Astrocyte of the spinal cord (primary cell): ENCODE data around the gene ARL15.

Experiments
- DNase-seq: peaks from one replicate; pipeline ENCODE4 v3.0.0; 2011; ENCODE audit warnings: low read depth, low spot score
- H3K4me3 ChIP-seq: 2 replicates; pipeline ENCODE4 v1.5.1; 2011; ENCODE audit warnings: low read depth, mild to moderate bottlenecking, low read length, moderate library complexity
- CTCF ChIP-seq: IDR thresholded peaks from 2 replicates; pipeline ENCODE4 v1.5.1; 2012; ENCODE audit warnings: low read depth, mild to moderate bottlenecking, low read length, inconsistent platforms
- in situ Hi-C: cut with HindIII; loops from 2 replicates; pipeline ENCODE4 v1.10.0; 2017; ENCODE audit warnings: low sequenced_read_pairs

ARL15 gene

GRCh38 chr5:54215233-54215736 lies 95.1 kb downstream of the ARL15 start:
- no peak for TF ChIP-seq CTCF
- in situ Hi-C loops, result no loop called here
- no peak for DNase-seq
- no peak overlapping the region for H3K4me3 ChIP-seq

DNA sequence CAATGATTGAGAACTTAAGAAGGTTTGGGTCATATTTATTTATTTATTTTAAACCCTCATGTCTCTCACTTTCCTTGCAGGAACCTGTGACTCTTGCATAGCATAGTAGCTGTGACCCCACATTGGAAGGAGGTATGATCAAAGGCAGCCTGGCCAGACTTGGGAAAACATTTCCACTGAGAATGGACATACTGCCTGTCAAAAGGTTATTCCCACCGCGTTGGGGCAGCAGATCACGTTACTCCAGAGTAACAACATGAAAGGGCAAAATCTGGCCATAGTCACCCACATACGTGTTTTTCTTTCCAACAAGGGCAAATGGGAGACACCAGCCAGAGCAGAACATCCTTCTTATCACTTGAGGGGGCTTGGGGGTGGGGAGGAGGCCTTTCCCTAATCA lies 95.7 kb downstream of the ARL15 start:
- no peak for TF ChIP-seq CTCF
- in situ Hi-C loops, result no loop called here
- no peak overlapping the region for H3K4me3 ChIP-seq
- DNase-seq, result peak; percentile 3

DNA sequence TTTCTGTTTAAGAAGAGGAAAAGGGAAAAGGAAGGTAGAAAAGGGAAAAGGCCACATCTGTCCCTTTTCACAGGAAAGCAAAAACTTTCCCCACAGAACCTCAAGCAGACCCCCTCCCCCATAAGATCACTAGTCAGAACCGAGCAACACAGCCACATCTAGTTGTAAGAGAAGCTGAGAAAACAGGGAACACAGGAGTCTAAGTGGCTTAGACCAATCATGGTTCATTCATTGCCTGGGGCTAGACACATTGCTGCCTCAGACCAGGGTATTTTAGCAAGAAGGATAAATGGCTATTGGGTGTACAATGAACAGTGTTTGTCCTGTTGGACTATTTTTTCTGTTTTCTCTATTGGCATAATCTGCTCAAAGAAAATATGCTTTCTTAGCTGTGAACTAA lies 98.0 kb downstream of the ARL15 start:
- in situ Hi-C loops, result no loop called here
- H3K4me3 ChIP-seq, result no peak overlapping the region
- no peak for DNase-seq
- TF ChIP-seq CTCF, result no peak

DNA sequence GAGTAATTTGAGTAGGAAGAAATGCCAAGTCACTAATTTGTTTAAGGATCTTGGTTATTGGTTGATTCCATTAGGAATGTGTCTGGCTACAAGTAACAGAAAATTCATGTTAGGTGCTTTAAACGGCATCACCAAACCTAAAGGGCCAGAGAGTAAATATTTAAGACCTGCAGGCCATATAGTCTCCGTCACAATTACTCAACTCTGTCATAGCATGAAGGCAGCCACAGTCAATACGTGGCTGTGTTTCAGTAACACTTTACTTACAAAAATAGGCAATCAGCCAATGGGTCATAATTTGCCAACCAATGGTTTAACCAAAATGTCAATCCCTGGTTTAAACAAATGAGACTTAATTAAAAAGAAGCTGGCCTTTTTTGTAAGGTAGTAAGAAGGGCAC lies 98.5 kb downstream of the ARL15 start:
- no peak overlapping the region for H3K4me3 ChIP-seq
- DNase-seq, result no peak
- in situ Hi-C loops, result no loop called here
- TF ChIP-seq CTCF, result no peak

- in situ Hi-C loops, result no loop called here
- no peak for TF ChIP-seq CTCF
- no peak for DNase-seq
- no peak overlapping the region for H3K4me3 ChIP-seq
Observed at GRCh38 chr5:54207566-54207965, 102.8 kb downstream of the ARL15 start.

DNA sequence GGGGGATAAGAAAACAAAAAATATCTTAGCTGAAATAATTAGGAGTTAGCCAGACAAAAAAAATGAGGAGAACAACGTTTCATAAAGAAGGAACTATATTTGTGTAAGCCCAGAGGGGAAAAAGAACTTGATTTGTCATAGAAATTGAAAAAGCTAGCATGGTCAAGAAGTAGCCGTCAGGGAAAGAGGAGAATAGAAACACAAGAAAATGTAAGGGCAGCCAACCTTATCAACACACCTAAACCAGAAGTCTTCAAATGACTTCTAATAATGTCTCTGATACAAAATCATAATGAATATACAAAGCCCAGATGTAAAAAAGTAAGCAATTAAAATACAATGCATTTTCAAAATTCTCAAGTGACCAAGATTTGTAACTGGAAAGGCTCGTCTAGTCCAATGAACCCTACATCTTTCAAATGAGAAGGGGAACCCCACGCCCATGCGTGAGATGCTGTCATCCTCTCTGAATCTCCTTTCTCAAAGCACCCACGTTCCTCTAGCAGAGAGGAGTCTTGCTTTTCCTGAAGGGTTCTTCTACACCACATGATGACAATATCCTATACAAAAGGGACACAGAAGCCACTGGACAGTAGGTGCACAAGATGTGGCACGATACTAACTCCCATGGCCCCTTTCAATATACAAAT lies 103.7 kb downstream of the ARL15 start:
- H3K4me3 ChIP-seq, result no peak overlapping the region
- in situ Hi-C loops, result no loop called here
- TF ChIP-seq CTCF, result no peak
- no peak for DNase-seq
